HG03108 (cell line): ENCODE measurements around the gene MS4A12.
A peak's percentile ranks its signal among the peaks of the same experiment; 100 is the strongest.
"Not testable (repeated sequence)": the region's sequence is repeated elsewhere in the genome, so short reads cannot be mapped to it uniquely, and the experiment has no call there.

Experiments
- ATAC-seq: cut with Tn5 transposase; IDR thresholded peaks from one replicate; pipeline ENCODE4 v1.9.1; 2021; ENCODE audit warnings: moderate library complexity; ENCODE audit not compliant: unreplicated experiment

The MS4A12 gene

GRCh38 chr11:60511393-60511792 is 18.8 kb downstream of the MS4A12 start:
- no peak for ATAC-seq

DNA sequence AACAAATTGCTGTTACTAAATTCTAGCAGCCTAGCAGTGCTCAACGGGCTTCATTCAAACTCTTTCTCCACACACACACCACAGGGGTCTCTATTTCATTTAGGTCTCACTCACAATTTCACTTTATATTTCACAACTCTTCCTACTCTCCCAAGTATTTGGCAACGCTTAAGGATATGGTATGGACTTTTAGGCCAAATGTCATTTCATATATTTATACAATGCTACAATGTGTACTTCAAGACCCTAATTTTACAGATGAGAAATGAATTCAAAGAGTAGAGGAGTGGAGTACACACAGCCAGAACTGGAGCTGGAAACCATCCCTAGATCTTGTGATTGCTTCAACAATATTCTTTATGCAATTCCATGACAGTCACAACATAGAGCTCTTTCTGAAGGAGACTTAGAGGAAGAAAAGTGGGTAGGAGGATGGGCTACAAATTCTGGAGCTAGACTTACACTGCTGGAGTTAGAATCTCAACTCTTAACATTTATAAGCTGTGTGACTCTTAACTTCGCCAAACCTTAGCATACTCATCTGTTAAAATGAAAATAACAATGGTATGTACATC is 20.2 kb downstream of the MS4A12 start:
- ATAC-seq: no peak

- ATAC-seq: no peak
Observed at GRCh38 chr11:60513496-60514460, 21.2 kb downstream of the MS4A12 start.

DNA sequence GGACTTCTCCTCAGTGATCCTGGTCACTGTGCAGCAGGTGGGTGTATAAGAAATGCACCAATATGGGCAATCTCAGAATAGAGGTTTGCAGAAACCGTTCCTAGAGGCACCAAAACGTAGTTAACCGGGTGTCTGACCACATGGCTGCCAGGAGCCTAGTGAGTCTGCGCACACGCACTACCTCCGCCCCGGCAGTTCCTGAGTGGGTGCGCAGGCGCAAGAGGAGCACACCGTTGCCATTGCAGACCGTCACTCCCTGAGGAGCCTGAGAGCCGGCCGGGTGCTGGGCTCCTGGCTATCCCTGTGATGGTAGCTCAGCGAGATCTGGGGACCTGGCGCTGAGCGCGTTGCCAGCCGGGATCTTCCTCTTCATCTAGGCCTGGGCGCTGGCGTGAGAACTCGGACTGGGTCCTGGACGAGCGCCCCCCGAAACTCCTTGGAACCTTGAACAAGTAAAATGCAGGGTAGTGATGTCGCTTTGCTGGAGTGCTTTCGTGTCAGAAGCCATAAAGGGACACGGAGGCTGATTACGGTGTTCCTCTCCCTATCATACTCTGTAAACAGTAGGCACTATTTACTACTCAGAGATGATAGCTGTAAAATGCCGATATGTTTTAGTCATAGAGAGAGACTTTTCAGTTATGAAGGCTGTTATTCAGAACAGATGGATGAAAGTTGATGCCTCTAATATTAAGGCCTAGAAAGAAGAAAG is 22.7 kb downstream of the MS4A12 start, which contains the start of gene MS4A13:
MS4A13 (plus strand) TSS at position 249 of the 712 bp plus-strand sequence. CDS start 2,692 bp downstream, outside the sequence.
- no peak for ATAC-seq

DNA sequence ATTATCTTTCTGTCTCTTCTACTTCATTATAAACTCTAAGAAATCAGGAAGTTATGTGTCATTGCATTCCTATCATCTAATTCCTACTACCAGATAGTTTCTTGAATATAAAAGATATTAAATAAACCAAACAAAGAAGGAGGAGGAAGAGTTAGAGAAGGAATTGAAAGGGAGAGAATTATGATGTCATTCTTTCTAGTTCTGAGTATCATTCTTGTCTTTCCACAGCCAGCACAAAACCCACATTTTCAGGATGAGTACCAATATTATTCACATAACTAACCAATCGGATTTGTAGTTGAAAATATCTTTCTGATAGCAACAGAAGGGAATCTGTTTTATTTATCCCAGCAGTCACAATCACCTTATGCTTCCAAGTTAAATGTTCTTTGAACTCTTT is 35.9 kb downstream of the MS4A12 start:
- peak; percentile 23 for ATAC-seq

DNA sequence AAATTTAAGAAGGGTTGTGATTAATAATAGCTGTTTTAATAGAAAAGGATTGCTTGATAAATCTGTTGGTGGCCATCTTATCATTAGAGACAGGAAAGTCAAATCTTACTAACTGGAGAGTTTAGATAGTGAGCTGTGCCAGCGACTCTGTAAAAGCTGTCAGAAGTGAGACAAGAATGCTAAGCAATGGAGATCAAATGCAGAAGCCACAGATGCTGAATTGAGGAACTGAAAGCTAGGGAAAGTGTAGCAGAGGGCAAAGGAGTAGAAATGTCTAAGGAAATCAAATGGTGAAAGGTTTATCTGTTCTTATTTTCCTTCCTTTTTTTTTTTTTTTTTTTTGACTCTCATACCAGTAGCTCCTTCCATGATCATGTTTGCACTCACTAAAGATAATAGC is 36.4 kb downstream of the MS4A12 start:
- peak; percentile 76 for ATAC-seq

DNA sequence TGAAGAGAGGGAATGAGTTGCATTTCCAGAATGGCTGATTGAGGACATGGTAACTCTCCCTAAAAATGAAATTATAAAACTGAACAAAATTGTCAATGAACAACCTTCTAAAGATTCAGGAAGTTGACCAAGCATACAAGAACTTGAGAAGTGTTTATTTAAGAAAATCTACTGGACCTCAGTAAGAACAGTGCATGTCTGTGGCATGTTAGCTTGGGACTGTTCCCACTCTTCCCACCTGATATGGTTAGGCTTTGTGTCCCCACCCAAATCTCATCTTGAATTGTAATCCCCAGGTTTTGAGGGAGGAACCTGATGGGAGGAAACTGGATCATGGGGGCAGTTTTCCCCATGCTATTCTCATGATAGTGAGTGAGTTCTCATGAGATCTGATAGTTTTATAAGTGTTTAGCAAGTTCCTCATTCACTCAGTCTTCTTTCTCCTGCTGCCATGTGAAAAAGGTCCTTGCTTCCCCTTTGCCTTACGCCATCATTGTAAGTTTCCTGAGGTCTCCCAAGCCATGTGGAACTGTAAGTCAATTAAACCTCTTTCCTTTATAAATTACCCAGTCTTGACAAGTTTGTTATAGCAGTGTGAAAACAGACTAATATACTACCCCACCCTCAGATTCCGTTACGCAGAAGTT is 38.0 kb downstream of the MS4A12 start:
- no peak for ATAC-seq

GRCh38 chr11:60532383-60532782 is 39.8 kb downstream of the MS4A12 start:
- not testable (repeated sequence) for ATAC-seq

DNA sequence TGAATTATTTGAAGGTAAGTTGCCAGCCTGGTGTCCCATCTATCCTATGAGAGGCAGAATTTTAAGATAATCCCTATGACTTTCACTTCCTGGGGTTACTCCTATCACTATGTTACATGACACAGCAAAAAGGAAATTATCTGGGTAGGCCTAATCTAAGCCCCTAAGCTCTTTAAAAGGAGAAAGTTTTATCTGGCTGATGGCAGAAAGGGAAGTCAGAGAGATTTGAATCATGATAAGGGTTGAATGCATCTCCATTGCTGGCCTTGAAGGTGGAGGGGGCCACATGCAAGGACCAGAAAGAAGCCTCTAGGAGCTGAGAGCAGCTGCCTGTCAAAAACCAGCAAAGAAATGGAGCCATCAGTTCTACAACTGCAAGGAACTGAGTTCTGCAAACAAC is 46.0 kb downstream of the MS4A12 start:
- not testable (repeated sequence) for ATAC-seq

DNA sequence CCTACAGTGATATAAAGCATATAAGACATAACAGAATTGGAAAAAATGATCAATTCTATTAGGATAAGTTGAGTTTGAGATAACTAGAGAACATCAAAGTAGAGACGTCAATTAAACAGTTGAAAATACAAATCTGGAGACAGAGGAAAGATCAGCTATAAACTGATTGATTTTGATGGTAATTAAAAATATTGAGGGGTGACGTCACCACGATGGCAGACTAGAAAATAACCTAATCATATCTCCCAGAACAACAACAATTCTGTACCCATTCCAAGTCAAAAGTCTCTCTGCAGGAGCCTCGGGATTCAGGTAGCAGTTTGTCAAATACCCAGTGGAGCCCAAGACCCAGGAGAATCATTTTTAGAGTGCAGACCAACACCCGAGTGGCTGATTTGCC is 51.5 kb downstream of the MS4A12 start:
- no peak for ATAC-seq
